A549 (cell line): Measurements from ENCODE around the gene TESPA1. TPM values are rescaled to one million over a fixed set of nuclear protein-coding genes. Genes with fewer than 3 reads are reported as not detected.
"Not testable (repeated sequence)": the region's sequence is repeated elsewhere in the genome, so short reads cannot be mapped to it uniquely, and the experiment has no call there.

Source experiments
- ATAC-seq, 2 experiments: fragments of 200-7000 bp in 1 of 2; fragments of >200 bp in 1 of 2; cut with Nextera tagmentation in 1 of 2; cut with Tn5 transposase in 1 of 2; 3 replicates each; pipeline versions ENCODE4 v1.8.0 to v1.9.1; 2018 to 2020; ENCODE audit warnings: mild to moderate bottlenecking in 1 of 2, moderate library complexity in 1 of 2
- CTCF ChIA-PET: fragments of 300-600 bp; sonication (Branson Sonifier 250); formaldehyde crosslinking; extraction: SDS; loops from one replicate; lab custom pipeline; 2021; ENCODE audit warnings: antibody characterized with exemption, inconsistent platforms; lab: Yijun Ruan, JAX
- POLR2A ChIA-PET: fragments of 350-600 bp; formaldehyde crosslinking; extraction: SDS; loops from one replicate; lab custom pipeline; 2021; ENCODE audit warnings: antibody characterized with exemption, inconsistent platforms; lab: Yijun Ruan, JAX
- DNase-seq, 2 experiments: peaks; one replicate each; pipeline versions ENCODE4 v3.0.0 to v3.0.0-alpha.2; 2011 to 2016; ENCODE audit warnings: low read depth in 1 of 2, low spot score in 1 of 2
- FAIRE-seq: peaks from 2 replicates; lab custom pipeline; 2011; peaks lifted over from hg19 to GRCh38; lab: Jason Lieb, UNC
- H3K27ac ChIP-seq, 2 experiments: fragments of >200 bp; sonication (Bioruptor Twin); formaldehyde crosslinking; 3 replicates each; pipeline ENCODE4 v1.5.1; 2016 to 2017
- H3K4me1 ChIP-seq: fragments of >200 bp; sonication (Bioruptor Twin); formaldehyde crosslinking; 3 replicates; pipeline ENCODE4 v1.6.1; 2016
- H3K4me2 ChIP-seq: fragments of >200 bp; sonication (Bioruptor Twin); formaldehyde crosslinking; 3 replicates; pipeline ENCODE4 v1.6.1; 2016
- H3K4me3 ChIP-seq: fragments of >200 bp; sonication (Bioruptor Twin); formaldehyde crosslinking; 3 replicates; pipeline ENCODE4 v1.5.1; 2016
- H3K9me3 ChIP-seq: fragments of >200 bp; sonication (Bioruptor Twin); formaldehyde crosslinking; 3 replicates; pipeline ENCODE4 v1.6.1; 2016
- BCL3 ChIP-seq: fragments of >200 bp; sonication (Bioruptor Twin); formaldehyde crosslinking; IDR thresholded peaks from 3 replicates; pipeline ENCODE4 v1.6.1; 2016
- BHLHE40 ChIP-seq: IDR thresholded peaks from 2 replicates; pipeline ENCODE4 v1.6.1; 2012; ENCODE audit warnings: low read depth, low read length, inconsistent platforms
- CBX2 ChIP-seq: fragments of 200-600 bp; sonication (generic); IDR thresholded peaks from 2 replicates; pipeline ENCODE4 v1.6.1; 2016; ENCODE audit warnings: low read depth, mild to moderate bottlenecking, borderline replicate concordance
- CEBPB ChIP-seq, 2 experiments: fragments of >200 bp in 1 of 2; sonication (Bioruptor Twin) in 1 of 2; formaldehyde crosslinking in 1 of 2; IDR thresholded peaks; 2 replicates each; pipeline ENCODE4 v1.6.1; 2012 to 2016
- CHD2 ChIP-seq: fragments of 150-350 bp; IDR thresholded peaks from 2 replicates; pipeline ENCODE4 v1.6.1; 2014; ENCODE audit warnings: low read length; ENCODE audit not compliant: partially characterized antibody
- EHF ChIP-seq: fragments of 250-450 bp; sonication (Bioruptor Pico); IDR thresholded peaks from 2 replicates; pipeline ENCODE4 v1.5.0; 2020; ENCODE audit warnings: mild to moderate bottlenecking
- EP300 ChIP-seq, 2 experiments: fragments of >200 bp; sonication (Bioruptor Twin); formaldehyde crosslinking; IDR thresholded peaks; 2 replicates in 1 of 2; 3 replicates in 1 of 2; pipeline ENCODE4 v1.6.1; 2016 to 2017
- GATA3 ChIP-seq: IDR thresholded peaks from 2 replicates; pipeline ENCODE4 v1.6.1; 2012; ENCODE audit warnings: borderline replicate concordance
- HOXB5 ChIP-seq: fragments of 250-450 bp; sonication (Bioruptor Pico); IDR thresholded peaks from 2 replicates; pipeline ENCODE4 v1.5.0; 2020; ENCODE audit warnings: mild to moderate bottlenecking, moderate library complexity
- JUN ChIP-seq, 2 experiments: fragments of >200 bp; sonication (Bioruptor Twin); formaldehyde crosslinking; IDR thresholded peaks; 2 replicates in 1 of 2; 3 replicates in 1 of 2; pipeline ENCODE4 v1.6.1; 2016 to 2017
- KDM5A ChIP-seq: fragments of 200-600 bp; sonication (generic); IDR thresholded peaks from 2 replicates; pipeline ENCODE4 v1.6.1; 2016; ENCODE audit warnings: antibody characterized with exemption, mild to moderate bottlenecking
- MAFK ChIP-seq: fragments of 450-650 bp; IDR thresholded peaks from 2 replicates; pipeline ENCODE4 v1.6.1; 2014; ENCODE audit not compliant: partially characterized antibody
- MAZ ChIP-seq: fragments of 150-350 bp; IDR thresholded peaks from 2 replicates; pipeline ENCODE4 v1.6.1; 2014; ENCODE audit warnings: antibody characterized with exemption, low read depth, low read length, borderline replicate concordance
- MYC ChIP-seq: IDR thresholded peaks from 2 replicates; pipeline ENCODE4 v1.6.1; 2012; ENCODE audit warnings: mild to moderate bottlenecking, inconsistent platforms, low read length, improper control_type of control experiment, borderline replicate concordance
- NR3C1 ChIP-seq: fragments of >200 bp; sonication (Bioruptor Twin); formaldehyde crosslinking; IDR thresholded peaks from 3 replicates; pipeline ENCODE4 v1.6.1; 2017
- POLR2A ChIP-seq: IDR thresholded peaks from 2 replicates; pipeline ENCODE4 v1.6.1; 2012; ENCODE audit warnings: mild to moderate bottlenecking, low read length
- POLR2AphosphoS2 ChIP-seq: conservative IDR thresholded peaks from 2 replicates; pipeline ENCODE4 v1.6.1; 2012; ENCODE audit warnings: low read length, improper control_type of control experiment, inconsistent platforms
- RCOR1 ChIP-seq: fragments of 150-350 bp; IDR thresholded peaks from 2 replicates; pipeline ENCODE4 v1.6.1; 2014; ENCODE audit warnings: antibody characterized with exemption, low read length, low read depth
- SREBF2 ChIP-seq: fragments of 450-650 bp; IDR thresholded peaks from 2 replicates; pipeline ENCODE4 v1.6.1; 2014; ENCODE audit warnings: mild to moderate bottlenecking, moderate library complexity
- TFCP2L1 ChIP-seq: fragments of 250-450 bp; sonication (Bioruptor Pico); IDR thresholded peaks from 2 replicates; pipeline ENCODE4 v1.5.0; 2021; ENCODE audit warnings: mild to moderate bottlenecking
- ZFP36 ChIP-seq: fragments of 450-650 bp; IDR thresholded peaks from 2 replicates; pipeline ENCODE4 v1.6.1; 2014; ENCODE audit warnings: borderline replicate concordance; ENCODE audit not compliant: partially characterized antibody
- ZSCAN20 ChIP-seq: fragments of 250-450 bp; sonication (Bioruptor Pico); IDR thresholded peaks from 2 replicates; pipeline ENCODE4 v1.8.0; 2022; ENCODE audit warnings: mild to moderate bottlenecking, moderate library complexity
- WGBS: methylation state at CpG from one replicate; pipeline ENCODE4 v1.1.6; 2017; ENCODE audit errors: missing lambda C conversion rate; 5-methylcytosine and 5-hydroxymethylcytosine counted together
- polyA plus RNA-seq, 4 experiments: library from polyadenylated mRNA; depleted of rRNA in 3 of 4; stranded (reverse); fragments of >200 nt; fragmentation: RNase III in 1 of 4; extraction: RNeasy Plus Mini Kit Qiagen cat#74134 plus additional on column Dnase treatment in 1 of 4; gene quantifications; 2 replicates in 3 of 4; 3 replicates in 1 of 4; pipeline ENCODE4 v1.2.3, GENCODE V29; 2011 to 2017
- TF ChIP-seq, protein P1 (sequence below): IDR thresholded peaks from 2 replicates; pipeline ENCODE4 v1.6.1; 2012
- TF ChIP-seq, protein P2 (sequence below): IDR thresholded peaks from 2 replicates; pipeline ENCODE4 v1.6.1; 2012; ENCODE audit warnings: low read depth, borderline replicate concordance

TESPA1 gene
- polyA plus RNA-seq, 2 of the 4 experiments (the other 2 are of a cell fraction), result not detected

- DNase-seq (no peak), FAIRE-seq (no peak), ATAC-seq (no peak)
- H3K27ac ChIP-seq, result no peak overlapping the region
- no peaks in the 10 kb centered on the region for H3K9me3 ChIP-seq
- no peak for TF ChIP-seq EP300 (IDR thresholded peaks at IDR 0.05)
- TF ChIP-seq EHF (CRISPR knock-in tag), result no peak
- TF ChIP-seq POLR2AphosphoS2, result no peak
- no peak for TF ChIP-seq ZSCAN20 (CRISPR knock-in tag)
- TF ChIP-seq RCOR1, result no peak
- TF ChIP-seq BCL3, result no peak
- TF ChIP-seq JUN (IDR thresholded peaks at IDR 0.05), result no peak
- TF ChIP-seq TFCP2L1 (CRISPR knock-in tag), result no peak
- TF ChIP-seq, protein P1, sequence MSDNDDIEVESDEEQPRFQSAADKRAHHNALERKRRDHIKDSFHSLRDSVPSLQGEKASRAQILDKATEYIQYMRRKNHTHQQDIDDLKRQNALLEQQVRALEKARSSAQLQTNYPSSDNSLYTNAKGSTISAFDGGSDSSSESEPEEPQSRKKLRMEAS, result no peak
- no peak for TF ChIP-seq SREBF2
- TF ChIP-seq CBX2, result no peak
- no peak for TF ChIP-seq GATA3
- no peak for TF ChIP-seq CHD2
- TF ChIP-seq KDM5A, result no peak
- no peak for TF ChIP-seq MYC
- H3K4me2 ChIP-seq, result no peak overlapping the region
- POLR2A ChIA-PET, result no interaction called here
- no peaks in the 10 kb centered on the region for H3K4me1 ChIP-seq
- CTCF ChIA-PET, result interaction anchor here (0.7 kb wide), 1 partner anchor 91 kb away, joined by 3 read pairs; the partner anchor contains the start of gene MUCL1
- WGBS, result 31% methylated on average over 2 of the region's 2 CpGs
- no peak overlapping the region for H3K4me3 ChIP-seq
Observed at GRCh38 chr12:54945082-54945481, 39.5 kb downstream of the TESPA1 start.

- H3K4me3 ChIP-seq, POLR2A ChIA-PET, CTCF ChIA-PET, DNase-seq, ATAC-seq: not testable (repeated sequence)
- WGBS, result 35% methylated on average over 4 of the region's 4 CpGs
- peak; percentile 83 for TF ChIP-seq MAFK
- TF ChIP-seq, all 56 proteins: peak for 1; not testable (repeated sequence) for 55
- not testable (repeated sequence) for H3K9me3 ChIP-seq, FAIRE-seq, H3K27ac ChIP-seq, H3K4me2 ChIP-seq, H3K4me1 ChIP-seq
Observed at GRCh38 chr12:54943292-54943691, 41.3 kb downstream of the TESPA1 start.

DNA sequence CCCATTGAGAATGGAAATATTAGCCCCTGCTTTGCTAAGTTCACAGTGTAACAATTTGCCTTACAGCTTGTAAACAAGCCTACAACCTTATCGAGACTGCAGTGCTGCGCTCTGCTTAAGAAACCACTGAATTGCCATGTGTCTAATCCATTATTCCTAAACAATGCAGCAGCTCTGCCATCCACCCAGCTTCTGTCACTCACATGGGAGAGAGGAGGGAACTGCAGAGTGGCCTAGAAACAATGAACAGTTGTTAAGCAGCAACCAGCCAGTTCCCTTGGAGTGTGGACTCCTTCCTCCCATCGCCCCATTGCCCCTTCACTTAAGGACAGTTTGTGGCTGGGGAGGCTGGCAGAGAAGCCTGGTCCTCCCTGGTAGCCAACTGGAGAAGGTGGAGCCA lies 42.9 kb downstream of the TESPA1 start:
- POLR2A ChIA-PET, result no interaction called here
- Histone ChIP-seq H3K27ac (no peak overlapping the region), H3K4me3 (no peak overlapping the region), H3K4me2 (no peak overlapping the region), H3K4me1 (no peaks in the 10 kb centered on the region; the same call in 2 of the 3 replicates), H3K9me3 (no peaks in the 10 kb centered on the region)
- FAIRE-seq (no peak), ATAC-seq (no peak), DNase-seq (no peak)
- TF ChIP-seq BHLHE40 (no peak), HOXB5 (CRISPR knock-in tag) (no peak), TFCP2L1 (CRISPR knock-in tag) (no peak), POLR2A (no peak), MAZ (no peak), EHF (CRISPR knock-in tag) (no peak), CBX2 (no peak)
- CTCF ChIA-PET, result interaction anchor here (0.6 to 1.8 kb wide), 3 partner anchors 15 to 183 kb away, joined by 4 to 8 read pairs (median 4); no protein-coding TSS in a partner anchor
- WGBS, result 95% methylated on average over 3 of the region's 3 CpGs

GRCh38 chr12:54940727-54941315 lies 43.7 kb downstream of the TESPA1 start:
- 69% methylated on average over 6 of the region's 6 CpGs for WGBS
- DNase-seq (no peak), ATAC-seq (no peak; a peak in 1 of 6 replicates), FAIRE-seq (no peak)
- H3K4me2 ChIP-seq, result no peak overlapping the region
- CTCF ChIA-PET, result interaction anchor here (0.6 to 1.8 kb wide), 4 partner anchors 16 to 191 kb away, joined by 4 to 8 read pairs (median 4); no protein-coding TSS in a partner anchor
- POLR2A ChIA-PET, result no interaction called here
- H3K27ac ChIP-seq, result no peak overlapping the region
- H3K9me3 ChIP-seq, result no peaks in the 10 kb centered on the region
- no peak overlapping the region for H3K4me3 ChIP-seq
- TF ChIP-seq, protein P2, sequence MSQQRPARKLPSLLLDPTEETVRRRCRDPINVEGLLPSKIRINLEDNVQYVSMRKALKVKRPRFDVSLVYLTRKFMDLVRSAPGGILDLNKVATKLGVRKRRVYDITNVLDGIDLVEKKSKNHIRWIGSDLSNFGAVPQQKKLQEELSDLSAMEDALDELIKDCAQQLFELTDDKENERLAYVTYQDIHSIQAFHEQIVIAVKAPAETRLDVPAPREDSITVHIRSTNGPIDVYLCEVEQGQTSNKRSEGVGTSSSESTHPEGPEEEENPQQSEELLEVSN, result no peak
- TF ChIP-seq ZFP36, result no peak
- no peak for TF ChIP-seq BHLHE40
- no peak for TF ChIP-seq JUN (IDR thresholded peaks at IDR 0.05)
- no peak for TF ChIP-seq CEBPB (IDR thresholded peaks at IDR 0.05)
- no peak for TF ChIP-seq NR3C1
- TF ChIP-seq, all 56 proteins: peak for 0
- peaks cover under 1% of the 10 kb centered on the region; the same call in 2 of the 3 replicates for H3K4me1 ChIP-seq
